DND-41 (cell line): ENCODE results near the gene DOK4.

Experiments used
- EZH2 ChIP-seq: IDR thresholded peaks from 3 replicates; pipeline ENCODE4 v1.6.1; 2012; ENCODE audit warnings: borderline replicate concordance, low read depth, mild to moderate bottlenecking, moderate library complexity, low read length, inconsistent platforms; ENCODE audit not compliant: severe bottlenecking
- TF ChIP-seq, protein P1 (sequence below): IDR thresholded peaks from 2 replicates; pipeline ENCODE4 v1.5.1; 2012; ENCODE audit warnings: borderline replicate concordance, low read length, moderate library complexity, mild to moderate bottlenecking; ENCODE audit not compliant: poor library complexity, severe bottlenecking; ENCODE audit errors: extremely low read depth

DNA sequence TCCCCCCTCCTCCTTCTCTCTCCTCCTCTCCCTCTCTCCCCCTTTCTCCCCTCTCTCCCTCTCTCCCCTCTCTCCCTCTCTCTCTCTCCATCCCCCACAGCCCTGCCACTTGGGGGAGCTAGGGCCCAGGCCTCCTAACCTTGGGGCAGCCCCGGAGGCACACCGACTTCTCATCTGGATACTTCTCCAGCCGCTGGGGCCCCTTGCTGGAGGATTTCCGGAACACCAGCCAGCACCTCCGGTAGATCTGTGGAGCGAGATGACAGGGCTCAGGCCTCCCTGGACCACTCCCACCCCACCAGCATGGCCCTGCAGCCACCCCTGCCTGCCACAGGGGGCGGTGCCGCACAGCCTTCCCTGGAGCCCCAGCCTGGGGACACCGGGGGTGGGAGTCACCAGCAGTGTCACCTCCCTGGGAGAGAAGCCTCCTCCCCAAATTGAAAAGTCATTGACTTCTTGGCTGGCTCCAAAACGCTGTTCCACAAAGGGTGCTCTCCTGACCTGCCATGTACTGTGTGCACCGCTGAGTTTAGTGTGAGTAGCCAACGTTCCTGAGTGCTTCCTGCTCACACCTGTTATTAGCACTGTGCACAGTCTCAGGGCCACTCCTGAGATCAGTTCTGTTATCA is 10.5 kb downstream of the DOK4 start:
- TF ChIP-seq, protein P1, sequence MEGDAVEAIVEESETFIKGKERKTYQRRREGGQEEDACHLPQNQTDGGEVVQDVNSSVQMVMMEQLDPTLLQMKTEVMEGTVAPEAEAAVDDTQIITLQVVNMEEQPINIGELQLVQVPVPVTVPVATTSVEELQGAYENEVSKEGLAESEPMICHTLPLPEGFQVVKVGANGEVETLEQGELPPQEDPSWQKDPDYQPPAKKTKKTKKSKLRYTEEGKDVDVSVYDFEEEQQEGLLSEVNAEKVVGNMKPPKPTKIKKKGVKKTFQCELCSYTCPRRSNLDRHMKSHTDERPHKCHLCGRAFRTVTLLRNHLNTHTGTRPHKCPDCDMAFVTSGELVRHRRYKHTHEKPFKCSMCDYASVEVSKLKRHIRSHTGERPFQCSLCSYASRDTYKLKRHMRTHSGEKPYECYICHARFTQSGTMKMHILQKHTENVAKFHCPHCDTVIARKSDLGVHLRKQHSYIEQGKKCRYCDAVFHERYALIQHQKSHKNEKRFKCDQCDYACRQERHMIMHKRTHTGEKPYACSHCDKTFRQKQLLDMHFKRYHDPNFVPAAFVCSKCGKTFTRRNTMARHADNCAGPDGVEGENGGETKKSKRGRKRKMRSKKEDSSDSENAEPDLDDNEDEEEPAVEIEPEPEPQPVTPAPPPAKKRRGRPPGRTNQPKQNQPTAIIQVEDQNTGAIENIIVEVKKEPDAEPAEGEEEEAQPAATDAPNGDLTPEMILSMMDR, result peak; percentile 65
- no peak for TF ChIP-seq EZH2
